WTC11 (cell line): ENCODE measurements around the gene CCDC180.

Experiments used
- CTCF ChIP-seq: fragments of 200-600 bp; IDR thresholded peaks from 2 replicates; pipeline ENCODE4 v1.8.0; 2022; ENCODE audit warnings: antibody characterized with exemption
- SP1 ChIP-seq: sonication (generic); formaldehyde crosslinking; conservative IDR thresholded peaks from 2 replicates; pipeline ENCODE4 v1.8.1; 2022; ENCODE audit warnings: missing genetic modification reagents
- TCF7 ChIP-seq: sonication (generic); formaldehyde crosslinking; IDR thresholded peaks from 2 replicates; pipeline ENCODE4 v1.8.0; 2022; ENCODE audit warnings: mild to moderate bottlenecking, low read depth, missing genetic modification reagents, moderate library complexity
- TF ChIP-seq, protein P1 (sequence below): sonication (generic); formaldehyde crosslinking; IDR thresholded peaks from 2 replicates; pipeline ENCODE4 v1.8.0; 2022; ENCODE audit warnings: mild to moderate bottlenecking, missing genetic modification reagents

GRCh38 chr9:97312556-97312955, 5.1 kb downstream of the CCDC180 start:
- TF ChIP-seq CTCF (no peak), TCF7 (CRISPR knock-in tag) (no peak), SP1 (no peak)
- TF ChIP-seq, protein P1, sequence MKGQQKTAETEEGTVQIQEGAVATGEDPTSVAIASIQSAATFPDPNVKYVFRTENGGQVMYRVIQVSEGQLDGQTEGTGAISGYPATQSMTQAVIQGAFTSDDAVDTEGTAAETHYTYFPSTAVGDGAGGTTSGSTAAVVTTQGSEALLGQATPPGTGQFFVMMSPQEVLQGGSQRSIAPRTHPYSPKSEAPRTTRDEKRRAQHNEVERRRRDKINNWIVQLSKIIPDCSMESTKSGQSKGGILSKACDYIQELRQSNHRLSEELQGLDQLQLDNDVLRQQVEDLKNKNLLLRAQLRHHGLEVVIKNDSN (CRISPR knock-in tag): no peak
